PC-9 (cell line): ENCODE results near the gene YIPF5.

Experiments used
- EZH2 ChIP-seq: fragments of 200-600 bp; sonication (generic); IDR thresholded peaks from 2 replicates; pipeline ENCODE4 v1.8.0; 2017; ENCODE audit warnings: antibody characterized with exemption, low read depth
- TF ChIP-seq, protein P1 (sequence below): fragments of 200-600 bp; sonication (generic); conservative IDR thresholded peaks from 2 replicates; pipeline ENCODE4 v1.6.1; 2017; ENCODE audit warnings: mixed run types, antibody characterized with exemption, mild to moderate bottlenecking, moderate library complexity

DNA sequence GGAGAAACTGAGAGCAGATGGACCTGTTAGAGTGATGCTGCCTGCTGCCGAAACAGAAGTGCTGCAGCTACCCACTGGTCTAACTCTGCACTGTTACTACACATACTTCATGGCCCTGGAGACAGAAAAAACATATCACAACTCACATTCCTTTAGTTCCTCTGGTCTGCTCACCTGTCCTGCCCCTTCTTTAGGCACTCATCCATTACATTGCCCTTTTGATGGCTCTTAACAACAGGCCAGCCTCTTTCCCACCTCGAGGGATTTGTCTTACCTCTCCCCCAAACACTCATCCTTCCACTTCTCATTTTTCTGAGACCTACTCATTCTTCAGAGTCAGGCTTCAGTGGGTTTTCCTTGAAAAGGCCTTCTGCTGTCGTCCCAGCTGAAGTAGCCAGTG, 49.4 kb upstream of the YIPF5 start:
- TF ChIP-seq, protein P1, sequence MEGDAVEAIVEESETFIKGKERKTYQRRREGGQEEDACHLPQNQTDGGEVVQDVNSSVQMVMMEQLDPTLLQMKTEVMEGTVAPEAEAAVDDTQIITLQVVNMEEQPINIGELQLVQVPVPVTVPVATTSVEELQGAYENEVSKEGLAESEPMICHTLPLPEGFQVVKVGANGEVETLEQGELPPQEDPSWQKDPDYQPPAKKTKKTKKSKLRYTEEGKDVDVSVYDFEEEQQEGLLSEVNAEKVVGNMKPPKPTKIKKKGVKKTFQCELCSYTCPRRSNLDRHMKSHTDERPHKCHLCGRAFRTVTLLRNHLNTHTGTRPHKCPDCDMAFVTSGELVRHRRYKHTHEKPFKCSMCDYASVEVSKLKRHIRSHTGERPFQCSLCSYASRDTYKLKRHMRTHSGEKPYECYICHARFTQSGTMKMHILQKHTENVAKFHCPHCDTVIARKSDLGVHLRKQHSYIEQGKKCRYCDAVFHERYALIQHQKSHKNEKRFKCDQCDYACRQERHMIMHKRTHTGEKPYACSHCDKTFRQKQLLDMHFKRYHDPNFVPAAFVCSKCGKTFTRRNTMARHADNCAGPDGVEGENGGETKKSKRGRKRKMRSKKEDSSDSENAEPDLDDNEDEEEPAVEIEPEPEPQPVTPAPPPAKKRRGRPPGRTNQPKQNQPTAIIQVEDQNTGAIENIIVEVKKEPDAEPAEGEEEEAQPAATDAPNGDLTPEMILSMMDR = no peak
- no peak for TF ChIP-seq EZH2
